A673 (cell line): ENCODE results near the gene KCNJ11.

ENCODE experiments used
- CTCF ChIP-seq: fragments of 300-800, 200-600 bp; sonication (generic); conservative IDR thresholded peaks from 2 replicates; pipeline ENCODE4 v1.5.1; 2017; ENCODE audit warnings: low read depth, mild to moderate bottlenecking, antibody characterized with exemption, low read length, moderate library complexity, mixed read lengths
- EZH2 ChIP-seq: fragments of 200-600 bp; sonication (generic); IDR thresholded peaks from 2 replicates; pipeline ENCODE4 v1.6.1; 2017; ENCODE audit warnings: borderline replicate concordance, low read depth, mild to moderate bottlenecking, mixed read lengths, antibody characterized with exemption, low read length; ENCODE audit not compliant: poor library complexity, severe bottlenecking

- TF ChIP-seq CTCF (no peak), EZH2 (no peak)
Observed at GRCh38 chr11:17412488-17413180, 24.2 kb upstream of the KCNJ11 start.
